ENCODE measurements around the gene SYNGR2.
A peak's percentile ranks its signal among the peaks of the same experiment; 100 is the strongest.

Gene SYNGR2

GRCh38 chr17:78179372-78179771, 11.0 kb downstream of the SYNGR2 start:
- no peak for FAIRE-seq
- TF ChIP-seq SPI1 (IDR thresholded peaks at IDR 0.05; ENCODE audit: low read depth, low read length) (no peak), POLR2A (IDR thresholded peaks at IDR 0.05; ENCODE audit: low read depth, low read length) (0 out of 2 replicates have a peak, but pooled peaks have one; percentile 33)
- DNase-seq (ENCODE audit: insufficient read length, low spot score) = no peak

- TF ChIP-seq TAF1 (IDR thresholded peaks at IDR 0.05; ENCODE audit: low read depth, low read length) (no peak), POLR2A (IDR thresholded peaks at IDR 0.05; ENCODE audit: low read depth, low read length) (no peak), POLR2AphosphoS5 (IDR thresholded peaks at IDR 0.05; ENCODE audit: low read depth, low read length) (no peak), PAX5 (IDR thresholded peaks at IDR 0.05; ENCODE audit: insufficient read depth, low read length, severe bottlenecking) (no peak), SPI1 (IDR thresholded peaks at IDR 0.05; ENCODE audit: low read depth, low read length) (no peak), POU2F2 (IDR thresholded peaks at IDR 0.05; ENCODE audit: low read depth, low read length) (no peak)
- DNase-seq (ENCODE audit: insufficient read length, low spot score) (no peak), FAIRE-seq (no peak)
These were observed 11.7 kb downstream of the SYNGR2 start for GRCh38 chr17:78180083-78180482.

GRCh38 chr17:78180508-78180907, 12.1 kb downstream of the SYNGR2 start:
- no peak for TF ChIP-seq POU2F2 (IDR thresholded peaks at IDR 0.05; ENCODE audit: low read depth, low read length)
- no peak for TF ChIP-seq TAF1 (IDR thresholded peaks at IDR 0.05; ENCODE audit: low read depth, low read length)
- TF ChIP-seq POLR2AphosphoS5 (IDR thresholded peaks at IDR 0.05; ENCODE audit: low read depth, low read length) = no peak
- no peak for TF ChIP-seq PAX5 (IDR thresholded peaks at IDR 0.05; ENCODE audit: insufficient read depth, low read length, severe bottlenecking)
- no peak for TF ChIP-seq SPI1 (IDR thresholded peaks at IDR 0.05; ENCODE audit: low read depth, low read length)
- TF ChIP-seq POLR2A (IDR thresholded peaks at IDR 0.05; ENCODE audit: low read depth, low read length) = no peak
- no peak for DNase-seq (ENCODE audit: insufficient read length, low spot score)
- no peak for FAIRE-seq

GRCh38 chr17:78182504-78182903, 14.1 kb downstream of the SYNGR2 start:
- no peak for DNase-seq (ENCODE audit: insufficient read length, low spot score)
- no peak for FAIRE-seq
- TF ChIP-seq POU2F2 (IDR thresholded peaks at IDR 0.05; ENCODE audit: low read depth, low read length) (no peak), POLR2A (IDR thresholded peaks at IDR 0.05; ENCODE audit: low read depth, low read length) (no peak), PAX5 (IDR thresholded peaks at IDR 0.05; ENCODE audit: insufficient read depth, low read length, severe bottlenecking) (no peak), SPI1 (IDR thresholded peaks at IDR 0.05; ENCODE audit: low read depth, low read length) (no peak), TAF1 (IDR thresholded peaks at IDR 0.05; ENCODE audit: low read depth, low read length) (no peak), POLR2AphosphoS5 (IDR thresholded peaks at IDR 0.05; ENCODE audit: low read depth, low read length) (no peak)

- TF ChIP-seq POLR2A (IDR thresholded peaks at IDR 0.05; ENCODE audit: low read depth, low read length) = no peak
- no peak for TF ChIP-seq SPI1 (IDR thresholded peaks at IDR 0.05; ENCODE audit: low read depth, low read length)
- no peak for TF ChIP-seq PAX5 (IDR thresholded peaks at IDR 0.05; ENCODE audit: insufficient read depth, low read length, severe bottlenecking)
- TF ChIP-seq POLR2AphosphoS5 (IDR thresholded peaks at IDR 0.05; ENCODE audit: low read depth, low read length) = no peak
- TF ChIP-seq POU2F2 (IDR thresholded peaks at IDR 0.05; ENCODE audit: low read depth, low read length) = no peak
- TF ChIP-seq TAF1 (IDR thresholded peaks at IDR 0.05; ENCODE audit: low read depth, low read length) = no peak
- DNase-seq (ENCODE audit: insufficient read length, low spot score) = no peak
- no peak for FAIRE-seq
These were observed 15.5 kb downstream of the SYNGR2 start for GRCh38 chr17:78183916-78184315.

- FAIRE-seq (no peak), DNase-seq (ENCODE audit: insufficient read length, low spot score) (no peak)
- TF ChIP-seq TAF1 (IDR thresholded peaks at IDR 0.05; ENCODE audit: low read depth, low read length) (no peak), PAX5 (IDR thresholded peaks at IDR 0.05; ENCODE audit: insufficient read depth, low read length, severe bottlenecking) (no peak), POLR2AphosphoS5 (IDR thresholded peaks at IDR 0.05; ENCODE audit: low read depth, low read length) (no peak), POLR2A (IDR thresholded peaks at IDR 0.05; ENCODE audit: low read depth, low read length) (no peak), SPI1 (IDR thresholded peaks at IDR 0.05; ENCODE audit: low read depth, low read length) (no peak), POU2F2 (IDR thresholded peaks at IDR 0.05; ENCODE audit: low read depth, low read length) (no peak)
These were observed 16.0 kb downstream of the SYNGR2 start for GRCh38 chr17:78184351-78184750.

- DNase-seq (ENCODE audit: insufficient read length, low spot score) = no peak
- no peak for FAIRE-seq
- TF ChIP-seq SPI1 (IDR thresholded peaks at IDR 0.05; ENCODE audit: low read depth, low read length) (no peak), PAX5 (IDR thresholded peaks at IDR 0.05; ENCODE audit: insufficient read depth, low read length, severe bottlenecking) (no peak), TAF1 (IDR thresholded peaks at IDR 0.05; ENCODE audit: low read depth, low read length) (no peak), POU2F2 (IDR thresholded peaks at IDR 0.05; ENCODE audit: low read depth, low read length) (no peak), POLR2A (IDR thresholded peaks at IDR 0.05; ENCODE audit: low read depth, low read length) (no peak), POLR2AphosphoS5 (IDR thresholded peaks at IDR 0.05; ENCODE audit: low read depth, low read length) (no peak)
These were observed 16.5 kb downstream of the SYNGR2 start for GRCh38 chr17:78184868-78185267.

GRCh38 chr17:78185981-78186691, 17.8 kb downstream of the SYNGR2 start:
- DNase-seq (ENCODE audit: insufficient read length, low spot score) = no peak
- TF ChIP-seq POU2F2 (IDR thresholded peaks at IDR 0.05; ENCODE audit: low read depth, low read length) (no peak), TAF1 (IDR thresholded peaks at IDR 0.05; ENCODE audit: low read depth, low read length) (no peak), POLR2A (IDR thresholded peaks at IDR 0.05; ENCODE audit: low read depth, low read length) (no peak), PAX5 (IDR thresholded peaks at IDR 0.05; ENCODE audit: insufficient read depth, low read length, severe bottlenecking) (no peak), SPI1 (IDR thresholded peaks at IDR 0.05; ENCODE audit: low read depth, low read length) (no peak), POLR2AphosphoS5 (IDR thresholded peaks at IDR 0.05; ENCODE audit: low read depth, low read length) (no peak)
- no peak for FAIRE-seq

- DNase-seq (ENCODE audit: insufficient read length, low spot score) = peak; percentile 99
- TF ChIP-seq TAF1 (IDR thresholded peaks at IDR 0.05; ENCODE audit: low read depth, low read length) (0 out of 2 replicates have a peak, but pooled peaks have one; percentile 42), PAX5 (IDR thresholded peaks at IDR 0.05; ENCODE audit: insufficient read depth, low read length, severe bottlenecking) (no peak), POLR2A (IDR thresholded peaks at IDR 0.05; ENCODE audit: low read depth, low read length) (peak; percentile 89), POLR2AphosphoS5 (IDR thresholded peaks at IDR 0.05; ENCODE audit: low read depth, low read length) (peak; percentile 75), POU2F2 (IDR thresholded peaks at IDR 0.05; ENCODE audit: low read depth, low read length) (no peak)
- peak; percentile 97 for FAIRE-seq
These were observed 18.6 kb downstream of the SYNGR2 start, which contains the start of the genes AFMID and TK1 for GRCh38 chr17:78186692-78187595. Gene AFMID, plus strand, starts transcription at chr17:78187362. Its CDS starts 9 bp downstream, at chr17:78187371. Gene TK1, minus strand, starts transcription at chr17:78187052. Its CDS starts 58 bp downstream, at chr17:78186994.
